Germinal center (tissue), 1 donor: ENCODE results near the gene HSD17B3.
"Not testable (repeated sequence)": the region's sequence is repeated elsewhere in the genome, so short reads cannot be mapped to it uniquely, and the experiment has no call there.

Experiments used
- DNase-seq: peaks from one replicate; pipeline ENCODE4 v3.0.0; 2012; ENCODE audit warnings: mixed read lengths, low spot score

Gene HSD17B3

DNA sequence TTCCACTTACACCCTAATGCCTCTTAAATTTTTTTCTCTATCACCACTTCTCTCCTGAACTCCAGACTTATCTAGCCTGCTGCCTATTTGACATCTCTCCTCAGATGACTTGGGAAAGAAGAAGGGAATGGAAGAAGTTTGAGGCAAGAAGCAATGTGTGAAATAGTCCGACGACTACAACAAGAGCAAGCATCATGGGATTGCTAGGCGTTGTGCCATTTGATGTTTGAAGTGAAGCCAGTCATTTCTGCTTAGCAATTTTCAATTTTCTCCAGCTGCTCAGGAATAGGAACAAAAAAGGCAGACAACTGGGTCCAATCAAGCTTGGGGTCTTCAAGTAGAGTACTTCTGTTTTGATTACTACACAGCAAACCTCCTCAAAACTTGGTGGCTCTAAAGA lies 106.4 kb downstream of the HSD17B3 start:
- DNase-seq, result no peak

DNA sequence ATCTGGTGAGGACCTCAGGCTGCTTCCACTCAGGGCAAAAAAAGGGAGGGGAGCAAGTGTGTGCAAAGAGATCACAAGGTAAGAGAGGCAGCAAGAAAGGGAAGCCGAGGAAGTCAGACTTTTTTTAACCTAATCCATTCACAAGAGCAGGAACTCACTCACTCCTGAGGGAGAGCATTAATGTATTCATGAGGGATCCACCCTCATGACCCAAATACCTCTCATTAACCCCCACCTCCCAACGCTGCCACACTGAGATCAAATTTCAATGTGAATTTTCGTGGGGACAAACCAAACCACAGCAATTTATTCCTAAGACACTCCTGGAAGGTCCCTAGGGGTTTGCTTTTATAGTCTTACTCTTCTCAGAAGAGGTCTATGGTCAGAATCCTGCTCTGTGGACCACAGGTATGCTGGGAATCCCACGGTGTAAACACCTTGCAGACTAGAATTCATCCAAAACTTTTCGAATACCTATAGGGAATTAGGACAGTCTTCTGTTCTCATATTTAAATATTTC lies 108.7 kb downstream of the HSD17B3 start:
- DNase-seq, result no peak

DNA sequence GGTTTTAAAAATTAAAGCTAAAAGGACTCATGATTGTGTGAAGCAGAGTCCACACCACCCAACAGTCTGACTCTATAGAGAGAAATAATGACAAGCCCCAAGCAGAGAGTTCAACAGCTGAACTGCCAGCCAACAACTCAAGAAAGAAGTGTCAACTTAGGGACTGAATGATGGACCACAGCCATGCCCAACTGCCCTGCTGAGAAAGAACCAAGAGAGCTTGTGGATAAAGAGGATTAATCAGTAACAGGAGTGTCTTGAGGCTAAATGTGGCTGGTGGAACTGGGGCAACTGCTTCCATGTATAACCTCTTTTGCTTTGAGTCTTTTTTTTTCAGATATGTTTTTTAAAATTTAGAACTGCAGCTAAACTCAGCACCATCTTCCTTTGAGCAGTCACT lies 109.3 kb downstream of the HSD17B3 start:
- no peak for DNase-seq

DNA sequence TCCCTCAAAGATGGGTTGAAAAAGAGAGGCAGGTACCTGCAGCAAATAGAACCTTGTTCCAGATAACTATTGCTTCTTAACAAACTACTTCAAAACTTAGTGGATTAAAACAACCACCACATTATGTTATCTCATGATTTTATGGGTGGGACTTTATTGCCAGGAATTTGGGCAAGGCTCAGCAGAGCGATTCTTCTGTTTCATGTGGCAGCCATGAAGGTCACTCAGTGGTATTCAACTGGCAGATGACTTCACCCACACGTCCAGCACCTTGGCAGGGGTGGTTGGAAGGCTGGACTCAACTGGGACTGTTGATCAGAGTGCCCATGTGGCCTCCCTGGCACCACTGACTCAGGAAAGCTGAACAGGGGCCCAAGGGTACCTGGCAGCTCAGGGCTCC lies 112.0 kb downstream of the HSD17B3 start:
- no peak for DNase-seq

DNA sequence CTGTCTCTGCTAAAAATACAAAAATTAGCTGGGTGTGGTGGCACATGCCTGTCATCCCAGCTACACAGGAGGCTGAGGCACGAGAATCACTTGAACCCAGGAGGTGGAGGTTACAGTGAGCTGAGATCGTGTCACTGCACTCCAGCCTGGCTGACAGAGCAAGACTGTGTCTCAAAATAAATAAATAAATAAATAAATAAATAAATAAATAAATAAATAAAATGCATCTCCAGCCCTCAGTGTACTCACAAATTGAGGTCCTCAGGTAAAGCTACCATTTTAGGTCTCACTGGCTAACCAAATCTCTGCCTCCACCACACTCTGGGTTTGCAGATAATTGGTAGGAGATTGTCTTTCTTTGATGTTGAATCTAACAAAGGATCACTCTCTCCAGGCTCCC lies 112.4 kb downstream of the HSD17B3 start:
- not testable (repeated sequence) for DNase-seq

DNA sequence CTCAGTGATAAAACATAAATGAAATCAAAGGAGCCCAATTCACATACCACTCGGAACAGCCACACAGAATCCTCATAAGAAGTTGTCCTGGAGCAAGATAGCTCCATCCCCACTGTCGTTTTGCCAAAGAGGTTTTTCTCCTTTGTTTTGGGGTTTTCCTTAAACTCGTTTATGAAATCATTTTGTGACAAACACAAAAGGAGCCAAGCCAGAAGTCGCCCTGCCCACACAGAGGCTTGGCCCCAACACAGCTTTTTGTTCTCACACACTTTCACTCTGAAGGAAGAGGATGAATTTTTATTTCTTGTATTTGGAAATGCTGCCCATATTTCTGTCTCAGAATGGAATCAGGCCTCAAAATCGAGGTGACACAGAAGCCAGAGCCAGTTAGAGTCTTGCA lies 113.4 kb downstream of the HSD17B3 start:
- DNase-seq, result no peak

DNA sequence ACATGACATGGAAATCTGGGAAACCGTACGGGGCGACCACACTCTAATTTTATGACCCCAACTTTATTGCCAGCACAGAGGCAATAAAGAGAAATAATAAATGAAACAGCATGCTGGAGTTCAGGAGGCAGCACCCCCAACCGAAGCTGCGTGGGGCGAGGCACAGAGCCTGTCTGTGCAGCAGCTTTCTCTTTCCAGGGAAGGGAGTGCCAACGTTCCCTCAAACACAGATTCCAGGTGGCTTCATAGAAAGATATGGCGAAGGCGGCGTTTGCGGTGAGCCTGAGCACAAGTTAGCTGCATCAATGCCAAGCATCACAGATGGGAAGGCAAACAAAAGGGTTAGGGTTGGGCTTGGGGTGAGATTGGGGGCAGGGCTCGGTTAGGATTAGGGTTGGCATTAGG lies 114.8 kb downstream of the HSD17B3 start:
- DNase-seq, result no peak

DNA sequence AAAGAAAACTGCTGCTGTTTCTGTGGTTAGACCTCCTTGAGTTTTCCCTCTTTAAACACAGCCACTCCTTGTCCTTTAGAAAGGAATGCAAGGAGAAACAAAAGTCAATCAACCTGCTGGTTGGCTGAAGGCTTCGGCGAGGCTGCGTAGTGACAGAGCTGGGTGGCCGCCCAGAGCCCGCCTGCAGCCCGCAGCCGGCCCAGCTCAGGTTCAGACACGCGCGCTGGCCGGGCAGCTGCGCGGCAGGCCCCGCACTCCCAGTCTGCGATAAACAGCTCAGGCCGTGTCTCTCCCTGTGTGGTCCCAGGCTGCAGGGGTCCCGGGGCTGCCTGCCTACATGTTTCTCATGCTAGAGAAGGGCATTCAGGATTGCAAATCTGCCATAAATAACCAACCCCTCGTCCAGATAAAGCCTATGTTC lies 115.4 kb downstream of the HSD17B3 start:
- DNase-seq, result no peak

DNA sequence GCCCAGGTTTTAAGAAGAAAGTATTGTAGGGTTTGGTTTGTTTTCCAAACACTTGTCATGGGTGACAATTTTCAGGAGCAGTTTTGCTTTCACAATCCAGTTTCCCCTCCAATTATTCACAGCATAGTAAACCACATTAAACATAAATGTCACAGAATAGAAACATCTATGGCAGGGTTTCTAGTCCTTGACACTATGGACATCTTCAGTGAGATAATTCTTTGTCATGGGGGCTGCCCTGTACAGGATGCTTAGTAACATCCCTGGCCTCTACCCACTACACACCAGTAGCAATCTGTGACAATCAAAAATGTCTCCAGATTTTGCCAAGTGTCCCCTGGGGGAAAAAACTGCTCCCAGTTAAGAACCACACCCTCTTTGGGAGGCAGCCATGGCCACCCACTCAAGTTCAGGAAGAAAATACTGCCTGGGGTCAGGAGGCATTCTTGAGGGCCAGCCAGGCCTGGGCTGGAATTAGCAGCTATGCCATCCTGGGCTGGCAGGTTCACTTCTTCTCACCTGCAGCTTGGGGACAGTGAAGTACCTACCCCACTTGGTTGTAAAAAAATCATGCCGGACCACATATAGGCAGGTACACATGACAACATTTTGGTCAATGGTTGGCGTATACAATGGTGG lies 116.3 kb downstream of the HSD17B3 start:
- no peak for DNase-seq
